B cell (primary cell): ENCODE measurements around the gene SNRK. TPM values are rescaled to one million over a fixed set of nuclear protein-coding genes. Genes with fewer than 3 reads are reported as not detected.
A peak's percentile ranks its signal among the peaks of the same experiment; 100 is the strongest.

ENCODE experiments used
- ATAC-seq: fragments of 200-7000 bp; cut with Tn5 transposase; one replicate; pipeline ENCODE4 v1.10.0; 2021; ENCODE audit warnings: low read depth, mild to moderate bottlenecking, moderate number of reproducible peaks, moderate library complexity
- CTCF ChIA-PET: fragments of 350-600 bp; sonication (Branson Sonifier 250); formaldehyde crosslinking; loops from one replicate; lab custom pipeline; 2021; ENCODE audit warnings: antibody characterized with exemption, inconsistent platforms; lab: Charles Lee
- POLR2A ChIA-PET: fragments of 350-600 bp; sonication (Branson Sonifier 250); formaldehyde crosslinking; loops from one replicate; lab custom pipeline; 2021; ENCODE audit warnings: antibody characterized with exemption; lab: Charles Lee
- DNase-seq: peaks from one replicate; pipeline ENCODE4 v3.0.0; 2013
- H2AFZ ChIP-seq: 2 replicates; pipeline ENCODE4 v1.6.1; 2012; ENCODE audit warnings: mild to moderate bottlenecking, low read depth, low read length; ENCODE audit not compliant: insufficient read depth, poor library complexity, severe bottlenecking
- H3K27ac ChIP-seq, 2 donors: 1 replicate in 1 of 2; 2 replicates in 1 of 2; pipeline ENCODE4 v1.5.1; 2012 to 2013; ENCODE audit warnings: low read length in 2 of 2, mild to moderate bottlenecking in 2 of 2, moderate library complexity in 1 of 2
- H3K27me3 ChIP-seq, 4 experiments: fragments of 200-600 bp in 1 of 4; sonication (generic) in 1 of 4; replicated peaks in 1 of 4; 1 replicate in 2 of 4; 2 replicates in 2 of 4; pipeline versions ENCODE4 v1.6.1 to v1.7.0; 2013 to 2016; ENCODE audit warnings: low read length in 3 of 4, mild to moderate bottlenecking in 2 of 4, mixed read lengths in 1 of 4, moderate library complexity in 1 of 4; ENCODE audit not compliant: insufficient read depth in 4 of 4, control insufficient read depth in 3 of 4; ENCODE audit errors: control extremely low read depth in 1 of 4
- H3K36me3 ChIP-seq, 2 experiments: replicated peaks in 1 of 2; 1 replicate in 1 of 2; 2 replicates in 1 of 2; pipeline versions ENCODE4 v1.6.1 to v1.7.1; 2013; ENCODE audit warnings: low read length in 1 of 2; ENCODE audit not compliant: insufficient read depth in 2 of 2, control insufficient read depth in 1 of 2; ENCODE audit errors: control extremely low read depth in 1 of 2, extremely low read depth in 1 of 2
- H3K4me1 ChIP-seq, 2 donors: fragments of 200-600 bp in 1 of 2; sonication (generic) in 1 of 2; 1 replicate in 1 of 2; 2 replicates in 1 of 2; pipeline versions ENCODE4 v1.5.1 to v1.6.1; 2013 to 2017; ENCODE audit warnings: low read length in 2 of 2; ENCODE audit not compliant: control insufficient read depth in 2 of 2, insufficient read depth in 2 of 2
- H3K4me2 ChIP-seq: replicated peaks from 2 replicates; pipeline ENCODE3; 2012; ENCODE audit warnings: mild to moderate bottlenecking, low read depth, low read length; ENCODE audit not compliant: poor library complexity, severe bottlenecking
- H3K4me3 ChIP-seq, 5 experiments: fragments of 200-600 bp in 1 of 5; sonication (generic) in 1 of 5; 1 replicate in 3 of 5; 2 replicates in 2 of 5; pipeline versions ENCODE4 v1.5.1 to v1.7.0; 2011 to 2016; ENCODE audit warnings: low read length in 4 of 5, mild to moderate bottlenecking in 4 of 5, low read depth in 2 of 5, control low read depth in 1 of 5, moderate library complexity in 1 of 5; ENCODE audit not compliant: insufficient read depth in 1 of 5; ENCODE audit errors: control extremely low read depth in 1 of 5, extremely low read depth in 1 of 5
- H3K79me2 ChIP-seq: fragments of 200-600 bp; sonication (generic); one replicate; pipeline ENCODE4 v1.6.0; 2016; ENCODE audit warnings: low read length; ENCODE audit not compliant: control insufficient read depth, insufficient read depth
- H3K9ac ChIP-seq: fragments of 200-600 bp; sonication (generic); 2 replicates; pipeline ENCODE4 v1.6.1; 2017; ENCODE audit warnings: mild to moderate bottlenecking, low read length, moderate library complexity
- H3K9me3 ChIP-seq, 3 donors: one replicate each; pipeline versions ENCODE4 v1.6.1 to v1.7.1; 2013; ENCODE audit warnings: low read length in 2 of 3; ENCODE audit not compliant: control insufficient read depth in 2 of 3, insufficient read depth in 1 of 3; ENCODE audit errors: control extremely low read depth in 1 of 3
- H4K20me1 ChIP-seq: 2 replicates; pipeline ENCODE4 v1.6.0; 2012; ENCODE audit warnings: mild to moderate bottlenecking, low read length; ENCODE audit not compliant: insufficient read depth, control insufficient read depth, poor library complexity, severe bottlenecking
- H3K27ac Mint-ChIP-seq: one replicate; pipeline ENCODE4 v1.8.0; 2021; ENCODE audit warnings: mixed read lengths
- H3K27me3 Mint-ChIP-seq: one replicate; pipeline ENCODE4 v1.8.0; 2021; ENCODE audit warnings: mixed read lengths
- H3K4me1 Mint-ChIP-seq: one replicate; pipeline ENCODE4 v1.8.0; 2021; ENCODE audit warnings: mixed read lengths
- H3K4me3 Mint-ChIP-seq: one replicate; pipeline ENCODE4 v1.8.0; 2021; ENCODE audit warnings: mixed read lengths
- H3K9me3 Mint-ChIP-seq: one replicate; pipeline ENCODE4 v1.8.0; 2022; ENCODE audit warnings: mixed read lengths; ENCODE audit not compliant: insufficient read depth
- EZH2 ChIP-seq: IDR thresholded peaks from 2 replicates; pipeline ENCODE4 v1.6.1; 2012; ENCODE audit warnings: borderline replicate concordance, low read depth, mild to moderate bottlenecking, moderate library complexity, low read length; ENCODE audit not compliant: insufficient read depth, poor library complexity, severe bottlenecking
- intact Hi-C: fragments of 100-400 bp; cut with micrococcal nuclease; formaldehyde crosslinking; loops from one replicate; pipeline ENCODE4 v1.10.0; 2022
- polyA plus RNA-seq: library from polyadenylated mRNA; depleted of rRNA; stranded (reverse); fragments of >200 nt; gene quantifications from 2 replicates; pipeline ENCODE4 v1.2.3, GENCODE V29; 2012
- total RNA-seq, 2 donors: library from RNA; stranded (reverse); fragments of 120-200 nt in 1 of 2; gene quantifications; 1 replicate in 1 of 2; 2 replicates in 1 of 2; pipeline versions ENCODE4 v1.2.3 to v1.2.4, GENCODE V29; 2013 to 2022
- TF ChIP-seq, protein P1 (sequence below): fragments of 200-600 bp; IDR thresholded peaks from one replicate; pipeline ENCODE4 v1.8.0; 2022; ENCODE audit warnings: antibody characterized with exemption, mild to moderate bottlenecking

Gene SNRK
- total and polyA plus RNA-seq, 2 donors (not counting 1 experiment from before 2014, with no cell fraction given): 17.8 to 46.7 TPM

DNA sequence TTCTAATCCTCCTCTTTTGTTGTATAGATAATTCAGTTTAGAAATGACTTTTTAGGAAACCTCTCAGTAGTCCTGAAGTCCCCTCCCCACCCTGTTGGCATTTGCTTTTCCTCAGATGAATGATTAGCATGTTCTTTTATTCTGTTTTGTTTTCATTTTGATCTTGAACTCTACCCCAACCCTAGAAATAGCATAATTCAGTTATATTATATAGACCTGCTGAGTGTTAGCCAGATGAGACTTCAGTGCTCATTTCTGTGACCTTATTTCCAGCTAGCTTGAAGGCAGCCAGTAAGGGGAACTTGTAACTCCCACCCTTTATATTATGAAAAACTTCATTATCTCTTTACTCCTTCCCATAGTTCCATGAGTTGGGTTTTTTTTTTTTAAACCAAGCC is 41.2 kb downstream of the SNRK start:
- CTCF ChIA-PET: no interaction called here
- intact Hi-C loops: loop anchor here (5.0 kb wide), 1 partner anchor 40 kb away; the partner anchor contains the start of gene SNRK
- H3K27ac ChIP-seq: peak overlapping the region in 1 of 2 donors; percentile 41

DNA sequence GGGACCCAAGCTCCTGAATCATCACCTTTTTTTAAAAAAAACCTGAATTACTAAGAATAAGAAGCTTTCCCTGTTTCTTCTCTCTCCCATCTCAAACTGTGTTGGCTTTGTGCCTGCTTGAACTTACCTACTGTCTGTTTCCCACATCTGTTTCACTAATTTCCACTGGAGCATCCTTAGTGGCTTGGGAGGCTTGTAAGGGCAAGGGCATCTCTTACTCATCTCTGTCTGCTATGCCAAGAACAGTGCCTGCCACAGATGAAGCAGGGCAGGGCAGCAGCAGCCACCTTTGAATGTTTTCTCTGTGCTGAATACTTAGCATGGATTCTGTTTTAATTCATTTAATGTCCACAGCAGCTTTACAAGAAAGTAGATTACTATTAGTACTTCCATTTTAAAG is 42.3 kb downstream of the SNRK start:
- ATAC-seq (no peak), DNase-seq (no peak)
- Histone ChIP-seq H4K20me1 (peaks cover 64% of the 10 kb centered on the region), H3K4me2 (no peak overlapping the region), H3K4me1 (peaks cover 25 to 32% of the 10 kb centered on the region in 2 donors), H3K79me2 (peaks cover 84% of the 10 kb centered on the region), H3K9ac (no peak overlapping the region), H3K36me3 (peaks cover 0 to 14% of the 10 kb centered on the region in 2 experiments), H3K4me3 (no peak overlapping the region), H2AFZ (no peak overlapping the region), H3K27ac (peak overlapping the region in 1 of 2 donors; percentile 32), H3K9me3 (no peaks in the 10 kb centered on the region), H3K27me3 (no peaks in the 10 kb centered on the region)
- Mint-ChIP-seq H3K27me3 (no peaks in the 10 kb centered on the region), H3K27ac (no peak overlapping the region), H3K9me3 (no peaks in the 10 kb centered on the region), H3K4me1 (peaks cover 44% of the 10 kb centered on the region), H3K4me3 (no peak overlapping the region)
- intact Hi-C loops: loop anchor here (5.0 kb wide), 1 partner anchor 41 kb away; the partner anchor contains the start of gene SNRK
- TF ChIP-seq EZH2: no peak
- TF ChIP-seq, protein P1, sequence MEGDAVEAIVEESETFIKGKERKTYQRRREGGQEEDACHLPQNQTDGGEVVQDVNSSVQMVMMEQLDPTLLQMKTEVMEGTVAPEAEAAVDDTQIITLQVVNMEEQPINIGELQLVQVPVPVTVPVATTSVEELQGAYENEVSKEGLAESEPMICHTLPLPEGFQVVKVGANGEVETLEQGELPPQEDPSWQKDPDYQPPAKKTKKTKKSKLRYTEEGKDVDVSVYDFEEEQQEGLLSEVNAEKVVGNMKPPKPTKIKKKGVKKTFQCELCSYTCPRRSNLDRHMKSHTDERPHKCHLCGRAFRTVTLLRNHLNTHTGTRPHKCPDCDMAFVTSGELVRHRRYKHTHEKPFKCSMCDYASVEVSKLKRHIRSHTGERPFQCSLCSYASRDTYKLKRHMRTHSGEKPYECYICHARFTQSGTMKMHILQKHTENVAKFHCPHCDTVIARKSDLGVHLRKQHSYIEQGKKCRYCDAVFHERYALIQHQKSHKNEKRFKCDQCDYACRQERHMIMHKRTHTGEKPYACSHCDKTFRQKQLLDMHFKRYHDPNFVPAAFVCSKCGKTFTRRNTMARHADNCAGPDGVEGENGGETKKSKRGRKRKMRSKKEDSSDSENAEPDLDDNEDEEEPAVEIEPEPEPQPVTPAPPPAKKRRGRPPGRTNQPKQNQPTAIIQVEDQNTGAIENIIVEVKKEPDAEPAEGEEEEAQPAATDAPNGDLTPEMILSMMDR: no peak
- POLR2A ChIA-PET: no interaction called here
- CTCF ChIA-PET: no interaction called here

More for the DNA sequence above, 41.2 kb downstream of the SNRK start:
- H3K36me3 ChIP-seq: peaks cover 0 to 8% of the 10 kb centered on the region in 2 experiments
- POLR2A ChIA-PET: no interaction called here
- H3K9ac ChIP-seq: peak overlapping the region; percentile 18
- H4K20me1 ChIP-seq: peaks cover 74% of the 10 kb centered on the region
- no peak overlapping the region for H3K27ac Mint-ChIP-seq
- no peak for DNase-seq
- TF ChIP-seq EZH2: no peak
- TF ChIP-seq, protein P1: no peak
- H2AFZ ChIP-seq: no peak overlapping the region
- peak overlapping the region; percentile 17 for H3K4me2 ChIP-seq
- H3K4me3 Mint-ChIP-seq: no peak overlapping the region
- no peaks in the 10 kb centered on the region for H3K27me3 Mint-ChIP-seq
- H3K9me3 ChIP-seq: peaks cover 0 to 5% (median 1%) of the 10 kb centered on the region in 3 donors
- peaks cover 25 to 32% of the 10 kb centered on the region in 2 donors for H3K4me1 ChIP-seq
- peaks cover 44% of the 10 kb centered on the region for H3K4me1 Mint-ChIP-seq
- ATAC-seq: no peak
- H3K79me2 ChIP-seq: peaks cover 92% of the 10 kb centered on the region
- no peaks in the 10 kb centered on the region for H3K27me3 ChIP-seq
- H3K4me3 ChIP-seq: no peak overlapping the region
- H3K9me3 Mint-ChIP-seq: no peaks in the 10 kb centered on the region
